H9 (cell line): ENCODE results near the gene COL4A2. TPM values are rescaled to one million over a fixed set of nuclear protein-coding genes. Genes with fewer than 3 reads are reported as not detected.

ENCODE experiments used
- DNase-seq: peaks from one replicate; pipeline ENCODE4 v3.0.0-alpha.2; 2017
- H2AFZ ChIP-seq: one replicate; pipeline ENCODE4 v1.6.1; 2013; ENCODE audit warnings: mild to moderate bottlenecking, low read length, control low read depth, moderate library complexity
- H2AK5ac ChIP-seq: 2 replicates; pipeline ENCODE4 v1.6.1; 2013; ENCODE audit warnings: low read length, control low read depth, mixed read lengths; ENCODE audit not compliant: insufficient read length
- H2BK120ac ChIP-seq: one replicate; pipeline ENCODE4 v1.6.1; 2013; ENCODE audit warnings: low read depth, mild to moderate bottlenecking, low read length, control low read depth, inconsistent platforms; ENCODE audit not compliant: poor library complexity, severe bottlenecking
- H2BK12ac ChIP-seq: 2 replicates; pipeline ENCODE4 v1.6.1; 2013; ENCODE audit warnings: low read length, control low read depth, mixed read lengths, low read depth; ENCODE audit not compliant: insufficient read length
- H2BK15ac ChIP-seq: 2 replicates; pipeline ENCODE4 v1.6.1; 2013; ENCODE audit warnings: low read depth, low read length, control low read depth
- H2BK20ac ChIP-seq: one replicate; pipeline ENCODE4 v1.6.1; 2013; ENCODE audit warnings: low read depth, mild to moderate bottlenecking, low read length, control low read depth, inconsistent platforms; ENCODE audit not compliant: poor library complexity, severe bottlenecking
- H2BK5ac ChIP-seq: 2 replicates; pipeline ENCODE4 v1.6.1; 2013; ENCODE audit warnings: low read length, control low read depth, mixed read lengths; ENCODE audit not compliant: insufficient read length
- H3K14ac ChIP-seq: 2 replicates; pipeline ENCODE4 v1.6.1; 2013; ENCODE audit warnings: low read length, control low read depth; ENCODE audit not compliant: insufficient read depth
- H3K18ac ChIP-seq: 2 replicates; pipeline ENCODE4 v1.6.1; 2013; ENCODE audit warnings: low read depth, mild to moderate bottlenecking, mixed read lengths, low read length, control low read depth; ENCODE audit not compliant: insufficient read length
- H3K23ac ChIP-seq: 2 replicates; pipeline ENCODE4 v1.6.1; 2013; ENCODE audit warnings: low read length, control low read depth, mixed read lengths, low read depth; ENCODE audit not compliant: insufficient read length
- H3K23me2 ChIP-seq: 2 replicates; pipeline ENCODE4 v1.6.1; 2013; ENCODE audit warnings: low read depth, mild to moderate bottlenecking, mixed read lengths, low read length, control low read depth; ENCODE audit not compliant: insufficient read length, poor library complexity, severe bottlenecking
- H3K27ac ChIP-seq: 2 replicates; pipeline ENCODE4 v1.5.1; 2013; ENCODE audit warnings: low read length, control low read depth, mixed read lengths, low read depth; ENCODE audit not compliant: insufficient read length
- H3K27me3 ChIP-seq: 2 replicates; pipeline ENCODE4 v1.6.1; 2013; ENCODE audit warnings: low read length, control low read depth, inconsistent platforms; ENCODE audit not compliant: insufficient read depth
- H3K4ac ChIP-seq: 2 replicates; pipeline ENCODE4 v1.6.1; 2013; ENCODE audit warnings: low read depth, mild to moderate bottlenecking, control low read depth, inconsistent platforms, low read length, moderate library complexity
- H3K4me1 ChIP-seq: 2 replicates; pipeline ENCODE4 v1.6.1; 2013; ENCODE audit warnings: low read length, control low read depth, inconsistent platforms; ENCODE audit not compliant: insufficient read depth
- H3K4me2 ChIP-seq: 2 replicates; pipeline ENCODE4 v1.6.1; 2013; ENCODE audit warnings: low read length, control low read depth, mixed read lengths; ENCODE audit not compliant: insufficient read length, insufficient read depth
- H3K56ac ChIP-seq: 2 replicates; pipeline ENCODE4 v1.6.1; 2013; ENCODE audit warnings: low read depth, mild to moderate bottlenecking, mixed read lengths, low read length, control low read depth; ENCODE audit not compliant: insufficient read length
- H3K79me1 ChIP-seq: 2 replicates; pipeline ENCODE4 v1.6.1; 2013; ENCODE audit warnings: low read depth, mild to moderate bottlenecking, moderate library complexity, low read length, control low read depth, inconsistent platforms; ENCODE audit not compliant: insufficient read depth, poor library complexity, severe bottlenecking
- H3K79me2 ChIP-seq: 2 replicates; pipeline ENCODE4 v1.6.1; 2013; ENCODE audit warnings: low read length, control low read depth, inconsistent platforms; ENCODE audit not compliant: insufficient read depth
- H3K9ac ChIP-seq: 2 replicates; pipeline ENCODE4 v1.6.1; 2013; ENCODE audit warnings: low read length, control low read depth, mixed read lengths; ENCODE audit not compliant: insufficient read length; ENCODE audit errors: extremely low read depth
- H3K9me3 ChIP-seq: one replicate; pipeline ENCODE4 v1.6.1; 2013; ENCODE audit warnings: low read depth, low read length, inconsistent platforms; ENCODE audit not compliant: control insufficient read depth
- H3T11ph ChIP-seq: one replicate; pipeline ENCODE4 v1.6.1; 2013; ENCODE audit warnings: mild to moderate bottlenecking, low read length, control low read depth, inconsistent platforms
- H4K20me1 ChIP-seq: one replicate; pipeline ENCODE4 v1.6.1; 2013; ENCODE audit not compliant: control insufficient read depth, insufficient read length, insufficient read depth
- H4K5ac ChIP-seq: 2 replicates; pipeline ENCODE4 v1.6.1; 2013; ENCODE audit warnings: low read depth, mild to moderate bottlenecking, mixed read lengths, low read length, control low read depth; ENCODE audit not compliant: insufficient read length
- H4K8ac ChIP-seq: replicated peaks from 2 replicates; pipeline ENCODE4 v1.6.1; 2013; ENCODE audit warnings: low read length, control low read depth, mixed read lengths, low read depth; ENCODE audit not compliant: insufficient read length
- H4K91ac ChIP-seq: 2 replicates; pipeline ENCODE4 v1.6.1; 2013; ENCODE audit warnings: low read depth, mild to moderate bottlenecking, moderate library complexity, mixed read lengths, low read length, control low read depth; ENCODE audit not compliant: insufficient read length
- H3K27ac Mint-ChIP-seq, 3 experiments: 2 replicates in 2 of 3; 3 replicates in 1 of 3; pipeline ENCODE4 v1.8.0; 2020 to 2021; ENCODE audit warnings: mixed read lengths in 3 of 3, mild to moderate bottlenecking in 1 of 3, moderate library complexity in 1 of 3
- H3K27me3 Mint-ChIP-seq: 2 replicates; pipeline ENCODE4 v1.8.0; 2021; ENCODE audit warnings: low read depth, mild to moderate bottlenecking, moderate library complexity, mixed read lengths
- H3K36me3 Mint-ChIP-seq, 3 experiments: 2 replicates in 2 of 3; 3 replicates in 1 of 3; pipeline ENCODE4 v1.8.0; 2020 to 2021; ENCODE audit warnings: low read depth in 3 of 3, mixed read lengths in 3 of 3; ENCODE audit not compliant: insufficient read depth in 1 of 3
- H3K4me1 Mint-ChIP-seq, 2 experiments: 2 replicates each; pipeline ENCODE4 v1.8.0; 2020; ENCODE audit warnings: mixed read lengths in 2 of 2
- H3K4me3 Mint-ChIP-seq, 2 experiments: 2 replicates in 1 of 2; 3 replicates in 1 of 2; pipeline ENCODE4 v1.8.0; 2020 to 2021; ENCODE audit warnings: mild to moderate bottlenecking in 2 of 2, mixed read lengths in 2 of 2, moderate library complexity in 1 of 2
- H3K9me3 Mint-ChIP-seq, 2 experiments: 2 replicates in 1 of 2; 3 replicates in 1 of 2; pipeline ENCODE4 v1.8.0; 2020; ENCODE audit warnings: mild to moderate bottlenecking in 2 of 2, mixed read lengths in 2 of 2, moderate library complexity in 1 of 2
- WGBS: extraction: QIAGEN DNeasy Blood & Tissue Kit; methylation state at CpG from one replicate; pipeline ENCODE4 v1.1.7; 2013; ENCODE audit warnings: missing lambda C conversion rate, low lambda C conversion rate, mixed read lengths; ENCODE audit not compliant: insufficient read length; ENCODE audit errors: extremely low coverage; 5-methylcytosine and 5-hydroxymethylcytosine counted together
- total RNA-seq: library from RNA; stranded (reverse); gene quantifications from 2 replicates; pipeline ENCODE4 v1.2.1, GENCODE V29; 2021
- TF ChIP-seq, protein P1 (sequence below): fragments of 200-600 bp; sonication (generic); conservative IDR thresholded peaks from 3 replicates; pipeline ENCODE4 v1.8.0; 2021; ENCODE audit warnings: antibody characterized with exemption, mild to moderate bottlenecking

The COL4A2 gene
- total RNA-seq, 1 experiment from 2014 or later: 76.5 TPM

DNA sequence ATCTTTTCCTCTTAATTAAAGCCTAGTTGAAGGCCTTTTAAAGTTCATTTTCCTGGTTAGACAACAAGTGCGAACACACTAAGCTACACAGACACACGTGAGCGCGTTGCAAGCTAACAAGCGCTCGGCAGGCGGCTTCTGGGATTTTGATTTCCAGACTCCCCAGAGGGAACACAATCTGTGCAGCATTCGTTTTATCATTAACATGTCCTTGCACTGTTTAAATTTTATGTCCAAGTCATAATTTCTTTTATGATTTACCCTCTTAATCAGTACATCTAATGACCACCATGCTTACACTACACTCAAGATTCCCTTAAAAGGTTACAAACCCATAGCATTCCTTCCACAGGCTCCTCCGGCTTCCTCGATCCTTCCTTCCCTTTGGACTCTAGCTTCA is 16.9 kb upstream of the COL4A2 start:
- no peak overlapping the region for H4K91ac ChIP-seq
- no peak overlapping the region for H3K27ac ChIP-seq
- no peak overlapping the region for H3K4ac ChIP-seq
- no peaks in the 10 kb centered on the region for H3K4me1 ChIP-seq
- no peak overlapping the region for H3K56ac ChIP-seq
- H3K18ac ChIP-seq: no peak overlapping the region
- no peaks in the 10 kb centered on the region for H3K27me3 ChIP-seq
- H2BK15ac ChIP-seq: no peak overlapping the region
- H2BK12ac ChIP-seq: no peak overlapping the region
- no peak overlapping the region for H3K9ac ChIP-seq
- no peak overlapping the region for H3K23ac ChIP-seq
- no peak overlapping the region for H3T11ph ChIP-seq
- H4K5ac ChIP-seq: no peak overlapping the region
- no peaks in the 10 kb centered on the region; the same call in 1 of the 2 replicates for H3K79me2 ChIP-seq
- no peak overlapping the region for H2BK20ac ChIP-seq
- H3K27ac Mint-ChIP-seq: no peak overlapping the region
- H3K14ac ChIP-seq: no peak overlapping the region
- H3K36me3 Mint-ChIP-seq: peaks cover 0 to 3% (median 0%) of the 10 kb centered on the region in 3 experiments; a peak in 5 of 7 replicates
- peaks cover 3% of the 10 kb centered on the region in 2 experiments; a peak in 2 of 4 replicates for H3K4me1 Mint-ChIP-seq
- H3K4me3 Mint-ChIP-seq: no peak overlapping the region
- H3K9me3 Mint-ChIP-seq: no peaks in the 10 kb centered on the region
- no peak overlapping the region for H2BK120ac ChIP-seq
- DNase-seq: no peak
- WGBS: no CpG with 5 or more reads among the region's 10 CpGs
- no peak overlapping the region for H3K4me2 ChIP-seq
- no peaks in the 10 kb centered on the region; the same call in 1 of the 2 replicates for H3K27me3 Mint-ChIP-seq
- no peak overlapping the region for H2AK5ac ChIP-seq
- H4K8ac ChIP-seq: no peak overlapping the region
- TF ChIP-seq, protein P1, sequence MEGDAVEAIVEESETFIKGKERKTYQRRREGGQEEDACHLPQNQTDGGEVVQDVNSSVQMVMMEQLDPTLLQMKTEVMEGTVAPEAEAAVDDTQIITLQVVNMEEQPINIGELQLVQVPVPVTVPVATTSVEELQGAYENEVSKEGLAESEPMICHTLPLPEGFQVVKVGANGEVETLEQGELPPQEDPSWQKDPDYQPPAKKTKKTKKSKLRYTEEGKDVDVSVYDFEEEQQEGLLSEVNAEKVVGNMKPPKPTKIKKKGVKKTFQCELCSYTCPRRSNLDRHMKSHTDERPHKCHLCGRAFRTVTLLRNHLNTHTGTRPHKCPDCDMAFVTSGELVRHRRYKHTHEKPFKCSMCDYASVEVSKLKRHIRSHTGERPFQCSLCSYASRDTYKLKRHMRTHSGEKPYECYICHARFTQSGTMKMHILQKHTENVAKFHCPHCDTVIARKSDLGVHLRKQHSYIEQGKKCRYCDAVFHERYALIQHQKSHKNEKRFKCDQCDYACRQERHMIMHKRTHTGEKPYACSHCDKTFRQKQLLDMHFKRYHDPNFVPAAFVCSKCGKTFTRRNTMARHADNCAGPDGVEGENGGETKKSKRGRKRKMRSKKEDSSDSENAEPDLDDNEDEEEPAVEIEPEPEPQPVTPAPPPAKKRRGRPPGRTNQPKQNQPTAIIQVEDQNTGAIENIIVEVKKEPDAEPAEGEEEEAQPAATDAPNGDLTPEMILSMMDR: no peak
- no peaks in the 10 kb centered on the region for H3K23me2 ChIP-seq
- no peaks in the 10 kb centered on the region for H3K9me3 ChIP-seq
- no peaks in the 10 kb centered on the region for H3K79me1 ChIP-seq
- H2AFZ ChIP-seq: no peak overlapping the region
- H4K20me1 ChIP-seq: no peaks in the 10 kb centered on the region
- no peak overlapping the region for H2BK5ac ChIP-seq
